Raji (cell line): ENCODE data around the gene HIVEP1.

ENCODE experiments used
- POLR2A ChIP-seq: IDR thresholded peaks from 2 replicates; pipeline ENCODE4 v1.6.1; 2011; ENCODE audit warnings: low read depth, low read length, control low read depth; ENCODE audit not compliant: insufficient read depth

Gene HIVEP1

DNA sequence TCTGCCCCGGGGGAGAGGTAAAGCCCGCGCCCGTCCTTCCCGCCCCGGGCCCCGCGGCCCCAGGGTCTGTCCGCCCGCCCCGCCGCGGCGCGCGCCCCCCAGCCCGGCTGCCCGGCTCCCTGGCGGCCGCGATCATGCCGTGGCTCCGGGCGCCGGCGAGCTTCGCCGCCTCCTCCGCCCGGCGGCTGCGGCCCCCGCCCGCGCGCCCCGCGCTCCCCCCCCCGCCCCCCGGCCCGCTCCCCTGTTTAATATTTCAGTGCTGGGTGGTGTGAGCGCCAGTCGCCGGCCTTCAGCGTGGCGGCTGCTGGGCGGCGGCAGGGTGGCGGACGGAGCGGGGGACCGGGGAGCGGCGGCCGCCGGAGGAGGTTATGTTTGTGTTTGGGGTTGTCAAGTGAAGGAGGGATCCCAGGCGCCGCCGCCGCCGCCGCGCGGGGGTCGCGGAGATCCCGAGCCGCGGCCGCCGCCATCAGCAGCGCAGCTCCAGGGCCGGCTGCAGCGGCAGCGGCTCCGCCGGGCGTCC, at the start of gene HIVEP1:
Gene HIVEP1, plus strand, starts transcription at position 275 of the 520 bp plus-strand sequence. CDS start 3,317 bp downstream, outside the sequence.
- TF ChIP-seq POLR2A, result no peak

- TF ChIP-seq POLR2A, result no peak
These were observed 48.2 kb upstream of the HIVEP1 start for GRCh38 chr6:11963756-11964500.

DNA sequence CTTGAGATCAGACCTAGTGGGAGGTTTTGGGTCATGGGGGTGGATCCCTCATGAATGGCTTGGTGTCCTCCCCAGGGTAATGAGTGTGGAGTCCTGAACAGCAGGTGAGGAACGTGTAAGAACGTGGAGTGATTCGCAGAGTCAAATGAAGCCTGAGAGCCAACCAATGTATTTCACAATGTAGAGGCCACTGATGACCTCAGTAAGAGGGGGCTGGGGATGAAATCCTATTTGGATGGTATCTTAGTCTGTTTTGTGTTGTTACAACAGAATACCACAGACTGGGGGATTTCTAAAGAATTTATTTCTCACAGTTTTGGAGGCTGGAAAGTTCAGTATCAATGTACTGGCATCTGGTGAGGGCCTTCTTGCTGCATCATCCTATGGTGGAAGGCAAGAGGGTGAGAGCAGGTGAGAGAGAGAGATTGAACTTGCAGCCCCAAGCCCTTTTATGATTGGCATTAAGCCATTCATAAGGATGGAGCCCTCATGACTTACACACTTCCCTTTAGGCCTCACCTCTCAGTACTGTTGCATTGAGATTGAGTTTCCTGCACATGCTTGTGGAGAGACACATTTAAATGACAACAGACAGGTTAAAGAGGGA, 47.3 kb upstream of the HIVEP1 start:
- no peak for TF ChIP-seq POLR2A

DNA sequence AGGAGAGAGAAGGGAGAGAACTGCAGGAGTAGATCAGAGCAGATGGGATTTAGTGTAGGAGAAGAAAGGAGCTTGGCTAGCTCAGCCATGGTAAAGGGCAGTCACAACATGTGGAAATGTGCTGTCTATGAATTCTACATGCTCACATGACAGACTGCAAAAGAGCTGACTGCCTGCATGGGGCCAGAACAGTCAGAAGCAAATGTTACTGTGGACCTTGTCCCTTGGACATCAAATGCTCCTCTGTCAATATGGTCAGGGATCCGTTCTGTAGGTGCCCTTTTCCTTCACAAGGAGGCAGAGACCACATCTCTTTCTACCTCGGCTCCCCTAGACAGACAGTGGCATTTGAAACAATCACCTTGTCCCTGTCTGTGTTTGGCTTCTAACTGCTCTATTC, 46.6 kb upstream of the HIVEP1 start:
- no peak for TF ChIP-seq POLR2A

DNA sequence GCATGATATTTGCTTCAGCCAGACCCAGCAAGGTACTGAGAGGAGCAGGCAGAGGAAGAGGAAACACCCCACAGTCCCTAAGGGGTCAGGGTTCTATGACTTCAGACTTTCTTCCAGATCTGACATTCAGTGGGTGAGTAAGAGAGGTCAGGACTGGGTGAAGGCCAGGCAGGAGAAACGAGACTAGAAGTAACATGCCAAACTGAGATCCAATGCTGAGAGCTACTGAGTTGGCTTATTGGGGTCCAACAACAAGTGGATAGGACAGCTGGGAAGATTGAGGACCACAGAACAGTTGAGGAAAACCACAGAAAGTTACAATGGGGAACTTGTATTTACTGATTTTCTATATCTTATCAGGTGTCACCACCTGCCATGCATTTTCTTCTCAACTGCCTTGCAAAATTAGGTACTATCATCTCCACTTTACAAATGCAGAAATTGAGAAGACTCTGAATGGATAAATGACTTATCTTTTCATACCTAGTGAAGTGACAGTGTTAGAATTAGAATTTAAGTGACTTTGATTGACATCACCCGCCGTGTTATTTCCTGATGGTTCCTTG, 43.8 kb upstream of the HIVEP1 start:
- no peak for TF ChIP-seq POLR2A

DNA sequence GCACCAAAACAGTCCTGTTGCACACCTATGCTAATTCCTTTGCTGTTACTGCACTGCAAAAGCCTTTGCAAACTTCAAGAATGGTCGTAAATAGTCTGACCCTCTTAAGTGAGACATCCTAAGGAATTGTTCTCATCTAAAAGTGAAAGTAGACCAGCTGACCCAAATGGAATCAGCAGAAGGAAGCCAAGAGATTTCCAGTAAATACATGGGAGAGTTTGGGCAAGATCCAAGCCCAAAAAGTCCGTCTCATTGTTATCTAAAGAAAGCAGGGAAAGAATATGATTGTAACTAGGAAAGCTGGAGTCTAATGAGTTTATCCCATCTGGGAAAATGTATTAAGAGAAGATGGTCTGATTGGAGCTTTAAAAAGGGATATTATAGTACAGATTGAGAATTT, 43.0 kb upstream of the HIVEP1 start:
- TF ChIP-seq POLR2A, result no peak

DNA sequence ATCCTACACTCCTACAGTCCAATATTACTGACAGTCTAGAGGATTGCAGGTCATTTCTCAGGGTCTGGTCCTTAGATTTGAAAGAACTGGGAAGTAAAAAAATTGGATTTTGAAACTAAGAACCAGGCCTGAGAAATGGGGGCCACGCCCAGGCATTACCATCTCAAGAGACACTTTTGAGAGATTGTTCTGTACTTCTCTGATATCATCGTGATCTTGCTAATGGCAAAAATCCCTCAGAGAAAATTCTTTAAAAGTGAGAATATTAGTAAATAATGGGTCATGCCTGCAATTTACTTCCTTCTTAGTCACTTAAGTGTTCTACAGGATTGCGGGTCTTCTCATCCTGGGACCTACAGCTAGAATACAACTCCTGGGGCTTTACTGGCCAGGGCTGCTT, 42.0 kb upstream of the HIVEP1 start:
- no peak for TF ChIP-seq POLR2A

GRCh38 chr6:11971154-11971553, 41.0 kb upstream of the HIVEP1 start:
- no peak for TF ChIP-seq POLR2A

DNA sequence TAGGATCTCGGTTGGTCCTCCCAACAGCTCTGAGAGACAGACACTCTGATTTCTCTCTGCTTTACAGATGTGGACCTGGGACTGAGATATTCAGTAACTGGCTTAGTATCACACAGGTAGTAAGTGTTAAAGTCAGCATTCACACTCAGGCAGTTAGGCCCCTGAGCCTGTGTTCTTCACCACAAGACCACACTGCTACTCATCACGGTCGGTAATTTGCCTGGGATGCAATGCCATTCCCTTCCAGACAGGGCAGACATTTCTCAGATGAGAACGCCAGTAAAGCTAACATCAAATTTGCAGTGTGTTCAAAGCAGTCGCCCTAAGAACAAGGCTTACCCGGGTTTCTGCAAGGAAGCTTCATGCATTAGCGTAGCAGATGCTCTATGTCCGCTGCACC, 39.8 kb upstream of the HIVEP1 start:
- no peak for TF ChIP-seq POLR2A

DNA sequence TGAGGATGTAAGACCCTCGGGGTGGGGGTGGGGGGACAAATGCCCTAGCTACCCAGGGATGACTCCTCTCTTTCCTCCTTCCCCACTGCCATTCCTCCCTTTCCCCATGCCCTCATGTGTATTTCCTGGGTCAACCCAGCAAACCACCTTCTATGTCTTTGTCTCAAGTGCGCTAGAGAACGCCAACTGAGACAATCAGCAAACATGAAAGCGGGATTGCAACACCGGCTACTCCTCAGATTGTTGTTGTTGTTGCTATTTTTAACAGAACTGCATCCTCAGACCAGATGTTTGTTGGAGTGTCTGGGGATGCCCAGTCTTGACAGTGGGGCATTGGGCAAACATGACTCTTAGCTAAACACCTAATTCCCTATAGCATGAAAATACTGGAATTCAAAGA, 39.3 kb upstream of the HIVEP1 start:
- TF ChIP-seq POLR2A, result no peak

GRCh38 chr6:11973238-11973637, 38.9 kb upstream of the HIVEP1 start:
- no peak for TF ChIP-seq POLR2A

DNA sequence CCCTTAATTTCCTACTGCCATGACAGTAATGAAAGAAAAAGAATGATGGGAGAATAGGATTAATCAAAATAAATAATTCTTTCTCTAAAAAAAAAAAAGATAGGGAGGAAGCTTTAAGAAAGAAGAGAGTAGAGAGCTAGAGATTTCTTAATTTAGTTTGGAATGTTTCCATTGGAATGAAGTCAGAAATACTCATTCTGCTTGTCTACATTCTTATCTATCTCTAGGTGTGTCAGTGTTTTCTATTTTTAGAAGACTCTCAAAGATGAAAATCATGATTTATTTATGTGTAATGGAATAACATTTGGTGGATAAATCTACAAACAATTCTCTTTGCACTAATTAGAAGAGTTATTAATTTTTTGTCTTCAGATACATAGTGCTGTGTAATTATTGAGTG, 38.0 kb upstream of the HIVEP1 start:
- no peak for TF ChIP-seq POLR2A

GRCh38 chr6:11975353-11975977, 36.6 kb upstream of the HIVEP1 start:
- no peak for TF ChIP-seq POLR2A

DNA sequence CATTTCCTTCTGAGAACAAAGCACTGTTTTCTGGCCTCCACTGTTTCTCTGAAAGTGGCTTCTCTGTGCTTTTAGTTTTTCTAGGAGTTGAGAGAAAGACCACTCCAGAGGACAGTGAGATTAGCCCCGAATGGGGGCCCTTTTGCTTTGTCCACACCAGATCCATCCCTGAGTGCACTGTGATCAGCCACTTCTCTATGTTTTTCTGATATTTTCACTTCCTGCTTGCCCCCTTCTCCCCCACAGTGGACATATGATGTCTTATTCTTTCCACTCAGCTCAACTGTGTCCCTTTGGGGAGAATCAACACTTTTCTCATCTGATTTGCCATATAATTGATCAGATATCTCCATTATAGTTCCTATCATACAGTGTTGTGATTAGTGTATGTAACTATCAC, 35.6 kb upstream of the HIVEP1 start:
- no peak for TF ChIP-seq POLR2A

- TF ChIP-seq POLR2A, result no peak
These were observed 34.9 kb upstream of the HIVEP1 start for GRCh38 chr6:11977193-11977592.

DNA sequence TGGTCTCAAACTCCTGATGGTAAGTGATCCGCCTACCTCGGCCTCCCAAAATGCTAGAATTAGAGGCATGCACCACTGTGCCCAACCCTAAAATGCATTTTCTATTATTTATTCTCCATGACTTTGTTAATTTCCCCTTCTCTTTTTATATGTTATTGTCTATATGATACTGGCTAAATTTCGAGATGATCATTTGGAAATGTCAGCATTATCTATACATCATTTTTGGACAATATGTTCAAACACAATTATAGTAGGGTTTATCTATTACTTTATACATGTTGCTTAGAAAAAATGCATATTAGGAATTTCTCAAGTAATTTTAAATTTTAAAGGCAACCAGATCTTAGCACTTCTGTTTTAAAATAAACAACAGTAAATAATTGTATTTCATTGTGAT, 34.4 kb upstream of the HIVEP1 start:
- no peak for TF ChIP-seq POLR2A
